Activated CD8-positive, alpha-beta memory T cell treated with anti-CD3 and anti-CD28 coated beads for 48 hours (primary cell): ENCODE measurements around the gene ZNF512B.
A peak's percentile ranks its signal among the peaks of the same experiment; 100 is the strongest.

Experiments used
- DNase-seq, 3 experiments: peaks; one replicate each; pipeline ENCODE4 v3.0.0-alpha.2; 2020; ENCODE audit warnings: low read depth in 2 of 3, low spot score in 2 of 3

The ZNF512B gene

DNA sequence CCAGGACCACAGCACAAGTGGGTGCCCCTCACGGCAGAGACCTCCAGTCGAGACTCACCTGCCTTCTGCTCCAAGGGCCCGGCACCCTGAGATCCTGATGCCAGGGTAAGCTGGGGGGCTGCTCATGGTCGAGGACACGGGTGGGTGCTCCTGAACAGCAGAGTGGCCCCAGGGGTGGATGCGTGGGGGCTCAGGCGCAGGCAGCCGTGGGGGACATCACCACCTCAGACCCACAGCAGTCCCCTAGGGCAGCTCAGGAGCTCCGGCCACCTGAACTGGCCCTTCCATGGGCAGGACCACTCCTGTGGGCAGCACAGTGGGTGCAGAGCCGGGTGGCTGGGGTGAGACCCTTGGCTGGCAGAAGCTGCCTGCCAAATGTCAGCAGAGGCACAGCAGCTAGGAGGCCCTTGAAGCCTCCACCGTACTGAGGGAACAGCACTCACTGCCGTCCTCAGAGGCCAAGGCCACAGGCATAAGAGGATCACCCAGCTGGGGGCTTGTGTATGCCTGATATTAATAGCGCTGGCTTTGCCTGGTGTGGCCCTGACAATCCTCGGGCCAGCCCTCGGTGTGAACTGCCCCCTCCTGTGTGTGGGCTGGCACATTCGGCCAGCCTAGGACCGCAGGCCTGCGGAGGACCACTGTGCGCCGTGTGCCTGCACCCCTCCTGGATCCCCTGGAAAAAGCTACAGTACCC, 18.9 kb downstream of the ZNF512B start:
- no peak for DNase-seq

DNA sequence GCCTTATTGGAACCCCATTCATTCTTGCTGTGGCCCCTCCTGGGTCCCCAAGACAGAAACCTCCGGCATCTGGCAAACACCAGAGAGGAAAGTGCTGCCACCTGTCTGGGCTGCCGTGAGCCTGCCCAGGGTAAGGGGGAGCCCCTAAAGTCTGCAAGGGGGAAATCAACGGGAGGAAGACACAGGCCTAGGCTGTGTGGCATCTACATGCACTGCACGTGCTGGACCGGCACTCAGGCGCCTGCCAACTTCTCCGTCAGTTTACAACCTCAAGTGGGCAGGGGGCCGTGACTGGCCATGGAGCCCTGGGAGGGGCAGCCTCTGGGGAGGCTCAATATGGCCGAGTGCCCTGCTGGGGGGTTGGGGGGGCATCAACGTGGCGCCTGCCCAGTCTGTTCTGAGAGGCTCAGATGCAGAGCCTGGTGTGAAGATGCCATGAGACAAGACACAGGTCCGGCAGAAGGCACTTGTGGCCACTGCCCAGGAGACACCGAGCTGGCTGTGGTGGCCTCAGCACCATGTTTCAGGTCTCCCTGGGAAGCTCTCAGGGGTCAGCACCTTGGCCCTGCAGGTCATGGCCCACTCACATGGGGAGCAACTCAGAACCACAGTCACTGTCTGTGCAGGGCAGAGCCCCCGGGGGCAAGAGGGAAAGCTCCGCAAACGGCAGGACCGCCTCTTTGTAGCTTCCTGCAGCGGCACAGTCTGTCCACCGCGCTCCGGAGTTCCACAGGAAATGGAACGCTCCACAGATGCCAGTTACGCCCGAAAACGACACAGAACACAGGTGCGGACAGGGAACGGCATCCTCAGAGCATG, 21.9 kb downstream of the ZNF512B start:
- no peak for DNase-seq

DNA sequence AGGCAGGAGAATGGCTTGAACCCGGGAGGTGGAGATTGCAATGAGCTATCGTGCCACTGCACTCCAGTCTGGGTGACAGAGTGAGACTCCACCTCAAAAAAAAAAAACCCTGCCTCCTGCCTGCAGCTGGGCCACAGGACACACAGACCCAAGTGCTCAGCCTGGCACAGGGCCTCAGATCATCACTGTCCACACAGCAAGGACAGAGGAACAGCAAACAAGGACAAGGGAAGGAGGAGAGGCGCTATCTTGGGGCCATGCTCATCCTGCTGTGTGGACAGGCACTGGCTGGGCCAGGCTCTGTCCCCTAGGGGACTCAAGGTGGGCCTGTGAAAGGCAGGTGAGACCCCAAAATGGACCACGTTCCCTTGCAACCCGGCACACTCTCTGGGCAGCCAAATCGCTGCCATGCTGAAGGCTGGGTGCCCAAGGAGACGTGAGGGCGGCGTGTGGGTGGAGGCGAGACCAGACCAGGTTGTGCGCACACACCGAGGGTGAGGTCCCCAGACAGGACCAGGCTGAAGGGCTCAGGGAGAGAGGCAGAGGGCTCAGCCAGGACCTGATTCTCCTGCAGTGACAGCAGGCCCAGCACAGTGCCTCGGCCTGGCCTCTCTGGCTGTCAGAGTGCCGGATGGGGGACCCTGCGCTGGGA, 22.6 kb downstream of the ZNF512B start:
- no peak for DNase-seq

DNA sequence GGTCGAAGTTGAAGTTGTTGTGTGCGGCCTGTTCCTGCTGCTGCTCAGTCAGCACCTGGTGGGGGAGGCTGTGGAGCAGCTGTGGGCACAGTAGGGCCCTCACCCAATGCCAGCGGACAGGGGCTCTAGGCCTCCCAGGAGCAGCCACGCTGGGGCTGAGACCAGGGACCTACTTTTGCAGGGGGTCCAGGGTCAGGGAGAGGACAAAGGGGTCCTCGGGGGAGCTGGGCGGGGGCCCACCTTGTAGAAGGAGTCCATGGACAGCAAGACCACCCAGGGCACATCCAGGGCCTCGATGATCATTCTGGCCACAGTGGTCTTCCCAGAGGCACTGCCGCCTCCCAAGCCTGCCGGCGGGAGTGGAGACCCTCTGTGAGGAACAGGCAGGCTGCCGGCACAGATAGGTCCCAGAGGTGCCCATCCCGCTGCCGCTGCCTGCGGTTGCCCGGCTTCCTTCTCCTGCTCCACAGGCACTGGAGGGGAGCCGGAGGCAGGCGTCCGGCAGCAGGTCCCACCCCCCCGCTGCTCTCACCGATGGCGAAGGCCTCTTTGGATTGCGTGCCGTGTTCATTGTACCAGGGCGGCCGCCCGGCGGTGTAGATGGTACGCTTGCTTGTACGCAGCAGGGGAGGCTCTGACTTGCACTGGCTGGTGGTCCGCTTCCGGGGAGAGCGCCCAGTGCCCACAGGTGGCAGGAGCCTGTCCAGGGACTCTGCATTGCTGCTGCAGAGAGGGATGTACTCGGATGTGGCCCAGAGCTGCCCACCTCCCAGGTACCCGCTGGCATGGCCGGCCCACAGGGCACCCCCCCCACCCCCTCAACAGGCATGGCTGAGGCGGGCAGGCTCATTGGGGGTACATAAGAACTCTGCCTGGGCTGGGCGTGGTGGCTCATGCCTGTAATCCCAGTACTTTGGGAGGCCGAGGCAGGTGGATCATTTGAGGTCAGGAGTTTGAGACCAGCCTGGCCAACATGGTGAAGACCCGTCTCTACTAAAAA, 23.5 kb downstream of the ZNF512B start:
- no peak for DNase-seq

DNA sequence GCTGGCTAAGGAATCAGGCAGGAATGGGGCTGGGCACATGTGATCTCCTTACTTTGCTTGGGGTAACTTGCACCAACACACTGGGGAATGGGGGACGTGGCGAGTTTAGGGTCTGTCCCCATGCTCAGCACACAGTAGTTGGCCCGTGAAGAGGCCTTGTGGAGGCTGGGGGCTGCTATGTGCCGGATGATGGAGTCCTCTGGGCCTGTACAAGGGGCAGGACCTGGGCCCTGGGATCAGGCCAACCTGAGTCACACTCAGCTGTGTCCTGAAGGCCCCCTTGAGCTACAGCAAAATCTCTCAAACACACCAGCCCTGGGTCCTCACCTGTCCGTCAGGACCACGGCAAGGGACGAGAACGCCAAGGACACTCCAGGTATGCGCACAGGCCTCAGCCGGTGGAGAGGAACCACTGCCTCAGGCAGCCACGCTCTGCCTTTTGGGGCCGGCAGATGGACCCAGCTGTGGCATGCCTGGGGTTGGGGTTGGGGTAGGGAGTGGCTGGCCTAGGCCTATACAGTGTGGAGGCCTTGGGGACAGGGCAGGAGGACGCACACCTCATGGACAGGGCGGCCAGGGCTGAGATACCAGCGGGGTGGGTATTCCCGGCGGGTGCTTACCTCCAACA, 24.6 kb downstream of the ZNF512B start:
- DNase-seq: no peak

DNA sequence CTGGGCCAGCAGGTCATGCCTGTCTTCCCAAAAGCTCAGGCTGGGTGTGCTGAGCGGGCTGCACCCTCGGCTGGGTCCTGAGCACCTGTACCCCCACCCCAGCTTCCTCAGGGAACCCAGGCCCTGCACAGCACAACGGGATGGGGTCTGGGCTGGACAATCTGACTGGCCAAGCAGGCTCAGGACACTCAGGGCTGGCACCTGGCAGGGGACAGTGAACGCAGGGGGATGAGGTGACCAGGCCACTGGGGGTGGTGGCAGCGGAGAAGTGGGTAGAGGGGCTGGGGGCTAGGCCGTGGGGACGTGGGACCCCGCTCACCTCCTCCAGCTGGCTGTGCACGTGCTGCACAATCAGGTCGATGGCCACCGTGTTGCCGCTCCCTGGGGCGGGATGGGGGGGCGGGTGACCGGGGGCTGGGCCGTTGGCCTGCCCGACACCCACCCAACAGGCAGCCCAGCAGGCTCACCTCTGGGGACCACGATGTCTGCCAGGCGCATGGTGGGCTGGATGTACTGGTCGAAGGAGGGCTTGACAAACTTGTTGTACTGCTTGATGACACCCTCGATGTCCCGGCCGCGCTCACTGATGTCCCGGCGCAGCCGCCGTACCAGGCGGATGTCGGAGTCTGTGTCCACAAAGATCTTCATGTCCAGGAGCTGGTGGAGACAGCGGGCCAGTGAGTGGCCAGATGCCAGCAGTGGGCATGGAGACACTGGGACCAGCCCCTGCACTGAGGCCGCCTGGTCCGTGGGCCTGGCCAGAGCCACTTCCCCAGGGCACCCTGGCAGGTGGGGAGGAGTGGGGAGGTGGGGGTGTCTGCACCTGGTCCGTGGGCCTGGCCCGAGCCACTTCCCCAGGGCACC, 25.4 kb downstream of the ZNF512B start:
- no peak for DNase-seq

DNA sequence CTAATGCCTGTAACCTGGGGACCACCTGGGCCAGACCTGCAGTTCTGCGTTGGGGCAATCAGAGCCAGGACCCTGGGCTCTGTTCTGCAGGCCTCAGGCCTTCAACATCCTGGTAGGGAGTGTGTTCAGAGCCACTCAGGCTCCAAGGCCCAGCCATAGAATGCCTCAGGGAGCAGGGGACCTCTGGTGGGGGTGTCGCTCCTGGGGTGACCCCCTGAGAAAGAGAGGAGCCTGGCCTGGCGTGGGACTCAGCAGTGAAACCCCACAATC, 26.0 kb downstream of the ZNF512B start:
- no peak for DNase-seq

DNA sequence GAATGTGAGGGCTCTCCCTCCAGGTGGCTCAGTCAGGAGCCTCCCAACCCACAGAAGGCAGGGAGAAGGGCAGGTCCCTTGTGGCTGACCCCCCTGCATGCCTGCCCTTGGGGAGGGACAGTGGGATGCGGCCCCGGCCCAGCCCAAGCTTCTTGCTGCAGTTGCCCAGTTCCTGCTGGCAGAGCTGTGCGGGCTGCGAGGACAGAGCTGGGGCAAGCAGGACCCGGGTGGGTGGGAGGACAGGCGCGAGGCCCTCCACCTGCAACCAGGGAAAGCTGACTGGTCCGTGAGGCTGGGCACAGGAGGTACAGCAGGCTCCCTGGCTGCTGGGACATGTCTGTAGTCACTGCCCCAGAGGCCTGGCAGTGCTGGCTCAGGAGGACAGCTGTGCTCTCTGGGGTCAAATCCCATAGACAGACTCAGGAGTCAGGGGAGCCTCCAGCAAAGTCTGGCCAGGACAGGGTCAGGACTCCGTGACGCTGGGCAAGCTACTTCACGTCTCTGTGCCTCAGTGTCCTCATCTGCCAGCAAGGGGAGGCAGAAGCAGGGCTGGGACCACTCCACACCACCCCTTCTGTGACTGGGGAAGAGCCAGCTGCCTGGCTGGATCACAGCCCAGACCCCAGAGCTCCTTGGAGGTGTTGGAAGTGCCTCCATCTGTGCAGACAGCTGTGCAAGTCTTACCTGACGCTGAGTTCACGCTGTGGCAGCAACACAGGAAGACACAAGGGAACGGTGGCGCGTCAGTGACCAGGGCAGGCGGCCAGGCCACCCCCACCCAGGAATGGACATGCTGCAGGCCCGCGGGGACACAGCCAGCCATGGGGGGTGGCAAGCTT, 26.5 kb downstream of the ZNF512B start:
- no peak for DNase-seq

DNA sequence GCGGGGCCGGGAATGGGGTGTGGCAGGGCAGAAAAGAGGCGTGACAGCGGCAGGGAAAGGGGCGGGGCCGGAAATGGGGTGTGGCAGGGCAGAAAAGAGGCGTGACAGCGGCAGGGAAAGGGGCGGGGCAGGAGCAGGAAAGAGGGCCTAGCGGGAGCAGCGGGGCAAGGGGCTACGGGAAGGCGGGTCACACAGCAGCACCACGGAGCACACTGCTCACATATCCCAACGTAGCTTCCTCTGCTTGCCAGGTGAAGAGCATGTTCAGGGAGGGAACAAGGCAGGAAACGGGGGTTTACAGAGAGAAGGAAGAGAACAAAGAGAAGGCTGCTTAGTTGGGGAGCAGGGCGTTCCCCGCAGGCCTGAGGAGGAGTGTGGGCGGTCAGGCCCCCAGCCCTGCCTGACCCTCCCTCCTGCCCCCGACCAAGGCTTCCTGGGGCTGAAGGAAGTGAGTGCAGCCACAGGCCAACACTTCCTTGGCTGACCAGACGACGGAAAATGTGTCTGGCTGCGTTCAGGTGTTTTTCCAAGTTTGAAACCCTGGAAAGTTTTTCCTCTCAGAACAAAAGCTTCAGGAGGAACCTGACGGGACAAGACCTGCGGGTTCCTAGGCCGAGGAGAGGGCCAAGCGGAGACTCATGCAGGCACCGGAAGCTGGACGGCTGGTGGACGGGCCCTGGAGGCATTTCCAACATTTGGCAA, 27.3 kb downstream of the ZNF512B start:
- peak in 1 of 3 experiments; percentile 46 for DNase-seq

DNA sequence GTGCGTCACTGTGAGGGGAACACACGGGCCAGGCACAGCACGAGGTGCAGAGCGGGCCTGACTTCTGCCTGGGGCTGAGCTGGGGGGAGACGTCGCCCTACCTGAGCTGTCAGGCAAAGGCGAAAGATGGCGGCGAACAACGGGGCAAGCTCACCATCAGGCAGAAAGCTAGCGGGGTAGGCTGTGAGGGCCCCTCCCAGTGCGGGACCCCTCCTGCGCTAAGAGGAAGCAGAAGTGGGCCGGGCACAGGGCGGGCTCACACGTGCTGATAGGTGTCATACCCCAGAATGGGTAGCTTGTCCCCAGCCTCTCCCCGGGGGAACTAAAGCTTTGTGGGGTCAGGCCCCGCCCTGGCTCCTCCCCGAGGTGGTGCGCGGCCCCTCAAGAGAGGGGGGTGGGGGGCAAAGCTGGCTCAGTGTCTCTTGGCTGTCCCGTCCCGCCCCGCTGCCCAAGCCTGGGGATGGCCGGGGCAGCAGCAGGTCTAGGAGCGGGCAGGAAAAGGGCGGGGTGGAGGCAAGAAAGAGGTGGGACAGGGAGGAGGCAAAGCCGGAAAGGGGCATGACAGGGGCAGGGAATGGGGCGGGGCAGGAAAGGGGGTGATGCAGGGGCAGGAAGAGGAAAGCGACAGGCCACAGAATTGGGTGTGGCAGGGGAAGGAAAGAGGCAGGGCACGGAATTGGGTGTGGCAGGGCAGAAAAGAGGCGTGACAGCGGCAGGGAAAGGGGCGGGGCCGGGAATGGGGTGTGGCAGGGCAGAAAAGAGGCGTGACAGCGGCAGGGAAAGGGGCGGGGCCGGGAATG, 28.2 kb downstream of the ZNF512B start:
- peak in 1 of 3 experiments; percentile 59 for DNase-seq

DNA sequence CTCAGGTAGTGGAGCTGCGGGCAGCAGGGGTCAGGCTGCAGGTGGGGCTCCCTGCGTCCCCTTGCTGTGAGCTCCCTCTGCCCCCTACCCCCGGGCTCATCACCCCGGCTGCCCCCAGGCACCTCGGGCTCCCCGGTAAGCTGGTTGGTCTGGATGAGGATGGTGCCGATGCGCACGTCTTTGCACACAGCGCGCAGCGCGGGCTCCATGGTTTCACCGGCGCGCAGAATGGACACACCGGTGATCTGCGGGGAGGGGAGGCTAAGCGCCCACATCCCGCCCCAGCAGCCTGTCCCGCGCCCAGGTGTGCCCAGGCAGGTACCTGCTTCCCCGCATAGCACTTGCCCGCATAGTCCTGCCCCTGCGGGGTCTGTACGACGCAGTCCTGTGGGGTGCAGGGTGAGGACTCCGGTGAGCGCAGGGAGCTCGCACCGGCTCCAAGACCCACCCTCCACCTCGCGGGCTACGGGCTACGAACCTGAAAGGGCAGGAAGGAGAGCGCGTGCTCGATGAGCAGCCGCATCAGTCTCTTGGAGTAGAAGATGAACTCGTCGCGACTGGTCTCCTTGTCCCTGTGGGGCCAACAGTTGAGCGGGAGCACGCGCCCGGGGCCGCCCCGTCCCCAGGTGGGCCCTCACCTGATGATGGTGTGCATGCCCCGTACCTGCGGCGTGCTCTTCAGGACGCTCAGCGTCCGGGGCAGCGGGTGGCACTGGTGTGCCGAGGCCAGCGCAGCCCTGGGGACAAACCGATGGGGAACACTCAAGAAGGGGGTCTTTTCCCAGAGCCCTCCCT, 29.1 kb downstream of the ZNF512B start:
- no peak for DNase-seq

DNA sequence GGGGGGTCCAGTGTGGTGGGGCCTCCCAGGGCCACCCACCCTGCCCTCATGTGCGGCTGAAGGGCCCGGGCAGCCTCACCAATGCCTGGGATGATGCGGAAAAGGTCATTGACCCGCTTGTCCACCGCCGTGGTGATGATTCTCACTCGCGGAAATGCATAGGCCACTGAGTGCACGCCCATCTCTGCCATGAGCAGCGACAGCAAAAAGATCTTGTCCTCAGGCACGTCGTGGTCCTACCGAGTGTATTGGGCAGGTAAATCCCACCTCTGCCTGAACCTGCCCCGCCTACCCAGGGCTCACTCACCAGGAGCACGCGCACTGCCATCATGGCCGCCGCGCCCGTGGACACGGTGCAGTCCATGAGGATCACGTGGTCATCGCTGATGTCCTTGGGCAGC, 29.7 kb downstream of the ZNF512B start:
- no peak for DNase-seq

DNA sequence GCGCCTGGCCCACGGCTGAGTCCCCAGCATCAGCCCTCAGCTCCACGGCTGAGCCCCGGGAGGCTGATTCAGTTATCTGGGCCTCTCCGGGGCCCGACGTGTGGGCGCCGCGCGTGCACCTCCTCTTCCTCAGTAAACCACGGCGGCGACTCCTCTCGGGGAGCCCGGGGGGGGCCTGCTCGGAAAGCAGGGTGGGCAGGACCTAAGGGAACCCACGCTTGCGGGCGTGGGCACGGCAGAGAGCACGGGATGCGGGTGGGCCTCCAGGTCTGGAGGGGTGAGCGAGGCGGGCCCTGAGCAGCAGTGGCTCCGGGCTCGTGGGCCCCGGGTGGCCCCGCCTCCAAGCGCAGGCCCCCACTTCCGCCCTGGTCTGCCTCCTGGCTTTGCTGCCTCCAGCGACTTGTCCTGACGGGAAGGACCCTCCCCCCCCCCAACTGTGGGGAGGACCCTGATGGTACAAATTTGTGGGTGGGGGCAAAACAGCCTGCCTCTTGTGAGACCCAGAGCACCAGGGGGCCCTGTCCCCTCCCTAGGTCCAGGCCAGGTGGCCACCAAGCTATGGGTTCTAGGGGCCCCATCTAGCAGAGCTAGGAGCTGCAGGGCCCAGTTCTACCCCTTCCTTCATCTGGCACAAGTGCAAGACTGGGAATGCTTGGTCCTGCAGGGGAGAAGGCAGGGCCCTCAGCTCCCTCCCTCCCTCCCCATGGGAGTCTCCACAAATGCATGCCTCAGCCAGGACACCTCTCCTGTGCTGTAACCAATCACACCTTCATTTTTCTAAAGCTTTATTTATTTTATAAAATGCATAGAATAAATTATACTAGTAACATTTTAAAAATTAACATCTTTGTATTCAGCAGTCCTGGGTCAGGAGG, 30.4 kb downstream of the ZNF512B start:
- no peak for DNase-seq

DNA sequence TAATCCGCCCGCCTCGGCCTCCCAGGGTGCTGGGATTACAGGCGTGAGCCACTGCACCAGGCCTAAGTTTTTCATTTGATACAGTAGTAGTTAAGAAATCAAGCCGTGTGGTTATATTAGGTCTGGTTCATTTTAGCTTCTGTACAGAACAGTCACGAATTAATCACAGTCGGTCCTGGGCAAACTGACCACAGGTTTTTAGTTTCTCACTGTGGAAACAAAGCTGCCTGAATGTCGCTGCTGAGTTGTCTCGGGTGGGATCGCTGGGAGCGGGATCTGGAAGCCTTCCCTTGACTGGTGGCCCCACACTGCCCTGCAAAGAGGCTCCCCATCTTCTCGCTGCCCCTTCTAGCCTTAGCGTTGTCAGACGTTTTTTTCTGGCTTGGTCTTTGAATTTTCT, 32.1 kb downstream of the ZNF512B start:
- no peak for DNase-seq

DNA sequence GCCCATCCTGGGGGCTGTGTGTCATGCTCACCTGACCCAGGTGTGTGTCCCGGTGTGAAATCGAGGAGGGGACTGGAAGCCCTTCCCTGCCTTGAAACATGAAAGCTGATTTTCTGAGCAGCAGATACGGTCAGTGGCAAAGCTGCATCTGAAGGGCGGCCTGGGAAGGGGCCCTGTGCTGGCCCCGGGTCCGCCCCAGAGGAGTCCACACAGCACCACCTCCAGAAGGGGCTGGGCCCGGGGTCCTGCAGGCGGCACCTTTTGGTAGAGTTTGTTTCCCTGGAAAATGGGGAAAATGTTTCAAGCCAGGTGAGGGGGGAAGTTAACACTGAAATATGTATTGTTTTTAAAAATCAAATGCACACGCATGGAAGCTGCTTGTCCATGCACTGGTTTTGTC, 34.3 kb downstream of the ZNF512B start:
- DNase-seq: no peak
